Measurements from ENCODE around the gene ZNF609.
"Not testable (repeated sequence)": the region's sequence is repeated elsewhere in the genome, so short reads cannot be mapped to it uniquely, and the experiment has no call there.

Gene ZNF609

DNA sequence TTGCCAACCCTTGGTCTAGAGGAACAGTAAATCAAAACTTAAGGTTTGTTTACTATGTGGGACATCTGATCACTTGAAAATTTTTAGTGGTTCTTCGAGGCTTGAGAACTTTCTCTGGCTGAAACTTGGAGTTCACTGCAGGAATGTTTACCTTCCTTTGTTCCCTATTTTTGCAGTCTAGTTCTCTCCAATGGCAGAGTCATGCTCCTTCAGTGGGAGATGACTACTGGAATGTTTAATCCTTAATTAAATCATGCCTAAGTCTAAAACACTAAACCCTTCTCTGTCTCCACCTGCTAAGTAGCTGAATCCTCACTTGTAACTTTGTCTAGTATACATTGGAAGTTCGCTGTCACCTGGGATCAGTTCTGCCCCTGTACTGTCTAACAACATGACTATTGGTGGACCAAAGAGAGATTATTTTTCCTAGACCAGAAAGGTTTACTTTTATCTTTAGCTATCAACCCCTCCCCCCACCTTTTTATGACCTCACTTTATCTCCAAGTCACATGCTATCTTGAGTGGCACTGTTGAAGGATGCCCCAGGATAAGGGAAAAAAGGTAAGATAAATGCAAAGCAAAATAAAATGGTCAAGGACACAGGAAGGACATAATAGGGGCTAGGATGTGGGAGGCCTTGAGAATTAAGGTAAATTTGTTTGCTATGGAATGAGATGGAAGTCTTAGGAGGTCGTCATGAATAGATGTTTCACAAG lies 1.2 kb upstream of the ZNF609 start:
- no peak for DNase-seq (ENCODE audit: low spot score)

DNA sequence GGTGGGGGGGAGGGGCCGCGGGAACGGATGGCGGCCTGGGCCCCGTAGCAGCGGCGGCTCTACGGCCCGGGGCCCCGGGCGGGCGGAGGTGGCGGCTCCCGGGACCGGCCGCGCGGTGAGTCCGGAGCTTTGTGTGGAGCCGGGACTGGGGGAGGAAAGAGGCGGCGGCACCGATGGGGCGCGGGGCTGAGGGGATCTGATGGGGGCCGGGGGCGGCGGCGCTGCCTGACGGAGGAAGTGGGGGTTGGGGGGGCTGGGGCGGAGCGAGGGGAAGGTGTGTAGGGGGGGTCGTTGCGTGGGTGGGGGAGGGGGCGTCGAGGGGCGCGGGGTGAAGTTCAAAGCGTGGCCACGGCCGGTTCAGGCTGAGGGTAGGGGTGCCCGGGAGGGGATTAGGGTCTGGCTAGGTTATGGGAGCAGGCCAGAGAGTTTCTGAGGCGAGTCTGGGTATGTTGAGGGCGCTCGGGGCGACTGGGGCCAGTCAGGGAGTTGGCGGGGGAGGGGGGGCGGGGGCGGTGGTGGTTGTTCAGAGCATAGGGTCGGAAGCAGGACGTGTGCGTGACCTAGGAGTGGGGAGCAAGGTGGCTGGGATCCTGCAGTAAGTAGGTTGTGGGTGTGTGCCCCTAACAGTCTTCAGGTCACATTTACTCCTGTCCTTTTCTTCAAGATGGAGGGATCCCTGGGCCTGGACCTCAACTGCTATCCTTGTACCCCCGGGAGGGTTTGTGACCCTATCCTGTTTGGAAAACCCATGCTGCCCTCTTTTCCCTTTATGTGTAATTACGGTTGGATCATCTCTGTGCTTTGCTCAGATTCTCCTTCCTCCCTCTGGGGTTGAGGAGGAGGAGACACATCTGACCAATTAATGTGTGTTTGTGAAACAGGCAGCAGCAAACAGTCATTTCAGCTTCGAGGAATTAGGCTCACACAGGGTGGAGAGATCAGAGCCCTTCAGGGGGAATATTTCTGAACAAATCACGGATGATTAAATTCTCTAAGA lies 644 bp downstream of the ZNF609 start:
- DNase-seq (ENCODE audit: low spot score), result peak; percentile 64

DNA sequence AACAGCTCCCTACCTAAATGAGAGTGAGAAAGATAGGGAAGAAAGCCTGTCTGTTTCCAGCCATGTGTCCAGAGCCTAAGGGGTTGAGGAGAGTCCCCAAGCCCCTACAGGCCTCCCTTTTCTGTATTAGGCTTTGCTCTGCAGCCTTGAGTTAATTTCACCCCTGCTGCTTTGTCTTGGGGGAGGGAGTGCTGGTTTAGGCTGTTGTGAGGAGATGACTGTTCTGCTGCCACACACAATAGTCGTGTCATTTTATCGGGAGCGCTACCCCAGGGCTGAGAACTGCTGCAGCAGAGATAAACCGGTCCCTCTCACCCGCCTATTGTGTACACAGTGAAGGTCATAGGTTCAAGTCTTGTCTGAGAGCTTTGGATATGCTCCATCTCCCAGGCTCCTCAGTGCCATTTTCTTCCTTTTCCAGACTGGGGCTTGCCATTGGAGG lies 1.4 kb downstream of the ZNF609 start:
- peak; percentile 36 for DNase-seq (ENCODE audit: low spot score)

DNA sequence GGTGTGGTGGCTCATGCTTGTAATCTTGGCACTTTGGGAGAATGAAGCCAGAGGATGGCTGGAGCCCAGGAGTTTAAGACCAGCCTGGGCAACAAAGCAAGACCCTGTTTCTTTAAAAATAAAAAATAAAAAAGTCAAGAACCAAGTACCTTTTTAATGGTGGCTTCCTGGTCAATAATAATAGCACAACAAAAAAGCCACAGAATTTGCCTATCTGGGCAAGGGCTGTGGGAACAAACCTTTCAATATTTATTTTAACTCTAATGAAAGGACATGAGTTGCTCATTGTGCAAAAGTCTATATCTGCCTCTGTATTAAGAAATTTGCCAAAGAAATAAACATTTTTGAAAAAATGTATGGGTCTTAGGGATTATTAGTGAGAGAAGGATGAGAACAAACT lies 2.1 kb downstream of the ZNF609 start:
- DNase-seq (ENCODE audit: low spot score), result no peak

DNA sequence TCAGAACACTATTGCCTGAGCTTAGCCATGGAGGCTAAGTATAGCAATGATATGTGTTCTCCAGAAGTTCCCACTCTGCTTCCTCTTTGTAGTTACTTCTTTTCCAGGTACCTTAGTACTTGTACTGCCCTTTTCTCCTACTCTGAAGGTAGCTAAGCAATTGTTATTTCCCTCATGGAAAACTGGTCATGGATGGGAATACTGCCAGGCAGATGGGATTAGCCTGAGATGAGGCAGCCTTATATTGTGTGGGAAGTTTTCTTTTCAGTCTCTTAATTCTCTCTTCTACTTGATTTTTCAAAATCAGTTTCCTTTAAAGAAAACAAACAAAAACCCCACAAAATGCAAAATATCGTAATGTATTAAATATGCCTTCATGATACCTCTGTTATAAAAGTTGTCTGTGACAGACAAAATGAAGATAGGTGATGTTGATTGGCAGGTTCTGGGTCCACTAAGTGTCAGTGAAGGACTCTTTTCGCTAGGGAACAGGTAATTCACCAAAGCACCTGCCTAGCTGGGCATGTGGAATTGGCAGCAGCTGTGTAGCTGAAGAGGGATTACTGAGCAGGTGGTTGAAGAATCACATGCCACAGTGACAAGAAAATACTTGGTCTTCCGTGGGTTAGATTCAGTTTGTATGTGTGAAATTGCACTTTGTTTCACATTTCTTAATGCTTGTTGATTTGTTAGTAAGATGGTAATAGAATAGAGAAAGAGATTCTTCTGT lies 4.1 kb downstream of the ZNF609 start:
- DNase-seq (ENCODE audit: low spot score), result no peak

DNA sequence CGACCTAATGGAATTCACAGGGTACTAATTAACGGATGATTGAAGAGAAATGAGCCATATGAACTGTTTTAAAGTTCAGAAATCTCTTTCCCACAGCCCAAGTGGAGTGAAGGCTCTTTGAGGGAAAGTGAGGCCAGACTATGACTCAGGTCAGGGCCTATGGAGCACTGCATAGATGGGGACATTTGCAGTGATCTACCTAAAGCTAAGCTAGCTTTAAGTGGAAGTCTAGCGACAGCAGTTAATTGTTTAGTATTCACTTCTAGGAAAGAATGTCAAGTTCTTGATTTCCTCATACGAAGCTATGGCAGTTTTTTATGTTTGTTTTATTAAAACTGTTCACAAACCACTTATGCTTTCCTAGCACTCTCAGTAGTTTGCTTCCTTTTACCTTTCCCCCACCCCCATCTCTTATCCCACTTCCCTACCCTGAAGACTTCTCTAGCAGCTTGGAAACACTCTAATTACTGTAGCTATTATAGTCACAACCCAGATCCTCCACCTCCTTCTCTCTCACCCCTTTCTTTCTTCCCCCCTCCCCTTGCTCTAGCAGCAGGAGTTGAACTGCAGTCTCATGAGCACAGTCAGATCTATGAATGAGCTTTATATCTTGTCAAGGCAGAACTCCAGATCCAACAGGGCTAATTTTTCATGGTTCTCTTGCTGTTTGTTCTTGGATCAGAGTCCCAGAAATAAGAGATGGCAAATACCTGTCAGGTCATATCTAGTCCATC lies 6.2 kb downstream of the ZNF609 start:
- no peak for DNase-seq (ENCODE audit: low spot score)

DNA sequence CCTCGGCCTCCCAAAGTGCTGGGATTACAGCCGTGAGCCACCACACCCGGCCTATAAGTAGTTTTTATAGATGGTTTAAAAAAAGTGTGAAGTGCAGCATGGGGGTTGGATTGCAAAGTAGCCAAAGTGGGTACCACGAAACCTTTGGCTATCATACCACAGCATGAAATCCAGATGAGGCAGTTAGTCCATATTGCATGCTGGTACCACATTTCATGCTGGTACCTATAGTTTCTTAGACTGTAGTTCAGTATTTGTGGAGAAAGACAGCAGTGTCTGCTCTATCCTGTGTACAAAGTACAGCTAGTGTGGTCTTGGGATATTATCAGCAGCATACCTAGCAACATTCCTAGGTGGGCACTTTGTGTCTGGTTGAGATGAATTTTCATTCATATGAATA lies 11.8 kb downstream of the ZNF609 start:
- no peak for DNase-seq (ENCODE audit: low spot score)

DNA sequence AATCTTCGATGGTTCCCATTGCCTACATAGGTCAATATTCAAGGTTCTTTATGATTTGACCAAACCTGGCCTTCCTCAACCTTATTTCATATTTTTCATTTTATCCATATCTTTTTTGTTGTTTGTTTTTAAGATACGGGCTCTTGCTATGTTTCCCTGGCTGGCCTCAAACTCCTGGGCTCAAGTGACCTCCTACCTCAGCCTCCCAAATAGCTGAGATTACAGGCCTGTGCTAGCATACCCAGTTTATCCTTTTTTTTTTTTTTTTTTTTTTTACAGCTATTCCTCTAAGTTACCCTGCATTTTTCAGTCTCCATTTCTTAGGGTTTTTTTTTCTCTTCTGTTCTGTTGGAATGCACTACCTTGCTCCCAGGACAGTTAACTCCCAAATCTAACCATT lies 14.5 kb downstream of the ZNF609 start:
- no peak for DNase-seq (ENCODE audit: low spot score)

DNA sequence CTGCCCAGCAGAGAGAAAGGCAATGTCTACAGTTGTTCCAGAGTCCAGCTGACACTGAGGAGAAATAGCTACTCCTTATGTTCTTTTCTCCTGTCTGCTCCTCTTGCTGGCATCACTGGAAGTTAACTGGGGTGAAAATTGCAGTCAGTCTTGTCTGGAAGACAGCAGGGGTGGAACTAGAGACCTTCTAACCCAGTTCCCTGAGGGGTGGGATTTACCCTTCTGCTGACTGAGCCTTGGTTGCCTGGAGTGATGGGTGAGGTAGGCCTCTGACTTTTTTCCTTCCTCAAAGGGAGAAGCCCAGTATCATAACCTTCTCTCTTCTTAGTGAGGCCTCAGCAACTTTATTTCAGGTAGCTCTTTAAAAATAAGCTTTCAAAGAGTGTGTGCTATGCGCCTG lies 16.2 kb downstream of the ZNF609 start:
- no peak for DNase-seq (ENCODE audit: low spot score)

DNA sequence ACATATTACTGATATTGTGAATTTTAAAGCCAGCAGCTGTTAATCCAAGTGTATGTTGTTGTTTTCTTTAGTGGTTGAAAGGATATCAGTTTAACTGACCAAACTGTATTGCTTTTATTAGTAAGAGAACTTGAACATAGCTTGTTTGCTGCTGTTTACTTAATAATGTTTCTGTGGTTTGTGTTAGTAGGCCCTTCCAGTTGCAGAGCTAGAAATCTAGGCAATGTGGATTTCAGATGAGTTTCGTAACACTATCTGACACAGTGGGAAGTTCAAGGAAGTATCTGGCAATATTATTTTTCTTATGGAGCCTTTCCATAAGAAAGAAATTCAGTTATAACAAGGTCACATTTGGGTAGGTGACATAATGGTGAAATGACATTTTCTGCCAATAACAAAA lies 18.5 kb downstream of the ZNF609 start:
- no peak for DNase-seq (ENCODE audit: low spot score)

DNA sequence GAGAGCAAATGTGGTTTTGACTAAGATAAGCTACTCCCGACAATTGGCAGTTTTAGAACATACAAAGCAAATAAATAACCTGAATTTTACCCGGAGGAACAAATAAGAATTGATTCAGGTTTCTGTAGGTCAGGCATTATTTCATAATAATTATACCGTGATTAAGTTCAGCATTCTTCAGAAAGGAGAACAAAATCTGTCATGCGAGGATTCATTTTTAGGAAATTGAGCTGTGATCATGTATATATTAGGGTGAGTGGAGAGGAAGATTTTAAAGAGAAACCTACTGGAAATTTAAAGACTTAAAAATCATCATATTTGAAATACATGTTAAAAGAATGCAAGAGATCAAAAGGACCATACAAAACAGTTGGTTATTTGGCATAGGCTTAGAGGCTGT lies 20.5 kb downstream of the ZNF609 start:
- no peak for DNase-seq (ENCODE audit: low spot score)

DNA sequence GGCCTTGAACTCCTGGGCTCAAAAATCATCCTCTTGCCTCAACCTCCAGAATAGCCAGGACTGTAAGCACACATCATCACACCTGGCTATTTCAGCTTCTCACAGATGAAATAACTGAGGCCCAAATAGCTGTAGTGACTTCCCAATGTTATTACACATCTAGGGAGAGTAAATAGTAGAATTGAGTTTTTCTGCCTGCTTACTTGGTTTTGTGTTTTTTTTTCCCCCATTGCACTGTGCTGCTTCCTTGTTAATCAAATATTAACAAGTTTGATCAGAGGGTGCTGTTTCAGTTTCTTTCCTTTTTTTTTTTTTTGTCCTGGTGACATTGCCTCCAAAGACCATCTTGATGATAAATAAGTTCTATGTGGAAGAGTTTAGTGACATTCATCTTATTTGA lies 23.4 kb downstream of the ZNF609 start:
- DNase-seq (ENCODE audit: low spot score), result no peak

DNA sequence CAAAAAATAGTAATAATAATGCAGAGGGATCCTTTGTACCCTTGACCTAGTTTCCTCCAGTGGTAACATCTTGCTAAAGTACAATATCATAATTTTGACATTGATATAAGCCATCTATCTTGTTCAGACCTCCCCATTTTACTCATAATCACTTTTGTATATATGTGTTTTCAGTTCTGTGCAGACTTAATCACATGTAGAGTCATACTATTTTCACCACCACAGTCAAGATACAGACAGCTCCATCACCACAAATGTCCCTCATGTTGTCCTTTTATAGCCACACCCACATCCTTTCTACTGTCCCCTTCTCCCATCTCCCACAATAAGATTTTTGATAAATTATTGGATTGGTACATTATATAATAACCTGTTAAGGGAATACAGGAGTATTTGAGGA lies 25.4 kb downstream of the ZNF609 start:
- DNase-seq (ENCODE audit: low spot score), result no peak

DNA sequence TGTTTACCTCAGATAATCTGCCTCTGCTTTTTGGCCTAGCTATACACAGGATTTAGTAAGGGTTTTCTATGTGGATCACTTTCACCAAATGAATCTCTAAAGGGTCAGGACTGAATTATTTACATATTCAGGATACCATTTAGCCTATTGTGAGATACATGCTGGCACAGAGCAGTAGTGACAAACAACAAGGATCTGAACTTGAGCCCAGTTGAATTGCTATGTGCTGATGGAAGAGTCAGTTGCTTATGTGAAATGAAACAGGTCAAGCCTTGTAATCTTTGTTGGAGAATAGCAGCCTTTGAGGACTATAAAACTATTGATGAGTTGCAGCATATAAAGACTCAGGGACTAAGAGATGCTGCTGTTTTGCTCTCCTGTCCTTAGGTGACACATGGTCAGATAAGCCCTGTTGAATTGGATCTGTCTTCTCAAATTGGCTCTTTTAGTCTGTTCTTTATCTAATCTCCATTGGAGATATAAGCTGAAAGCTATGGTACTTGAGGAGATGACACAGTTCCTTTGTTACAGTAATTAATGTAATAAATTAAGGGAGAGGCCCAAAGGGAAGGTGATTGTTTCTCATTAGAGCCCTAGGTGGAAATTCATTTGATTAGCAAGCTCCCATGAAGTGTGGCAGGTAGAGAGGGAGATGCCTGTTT lies 30.4 kb downstream of the ZNF609 start:
- DNase-seq (ENCODE audit: low spot score), result no peak

DNA sequence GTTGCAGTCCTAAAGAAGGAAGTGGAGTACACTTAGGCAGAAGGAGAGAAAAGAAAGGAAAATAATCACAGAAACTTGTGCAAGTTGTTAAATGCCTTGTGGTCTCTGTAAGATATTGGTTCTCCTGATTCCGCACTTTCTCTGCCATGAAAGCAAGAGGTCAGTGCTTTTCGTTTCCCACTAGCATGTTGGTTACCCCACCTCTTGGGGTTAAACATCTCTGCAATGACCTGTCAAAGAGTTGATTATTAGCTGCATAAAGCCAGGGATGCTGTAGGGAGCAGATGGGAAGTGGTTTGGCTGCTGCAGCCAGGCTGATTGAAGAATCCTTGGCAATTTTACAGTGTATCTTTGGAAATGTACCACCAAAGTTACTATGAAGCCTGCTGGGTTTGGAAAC lies 33.3 kb downstream of the ZNF609 start:
- no peak for DNase-seq (ENCODE audit: low spot score)

DNA sequence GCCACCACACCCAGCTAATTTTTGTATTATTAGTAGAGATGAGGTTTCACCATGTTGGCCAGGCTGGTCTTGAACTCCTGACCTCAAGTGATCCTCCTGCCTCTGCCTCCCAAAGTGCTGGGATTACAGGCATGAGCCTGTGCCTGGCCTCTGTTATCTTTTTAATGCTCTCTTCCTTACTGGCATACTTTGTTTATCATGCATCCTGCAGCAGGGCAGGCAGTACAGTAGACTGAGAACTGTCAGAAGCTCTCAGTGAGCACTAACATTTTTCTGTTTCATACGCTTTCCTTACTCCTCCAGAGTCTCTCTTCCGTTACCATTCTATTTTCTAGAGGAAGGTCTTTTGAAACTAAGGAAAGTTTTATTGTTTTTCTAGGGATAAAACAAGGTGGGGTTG lies 35.6 kb downstream of the ZNF609 start:
- not testable (repeated sequence) for DNase-seq (ENCODE audit: low spot score)

DNA sequence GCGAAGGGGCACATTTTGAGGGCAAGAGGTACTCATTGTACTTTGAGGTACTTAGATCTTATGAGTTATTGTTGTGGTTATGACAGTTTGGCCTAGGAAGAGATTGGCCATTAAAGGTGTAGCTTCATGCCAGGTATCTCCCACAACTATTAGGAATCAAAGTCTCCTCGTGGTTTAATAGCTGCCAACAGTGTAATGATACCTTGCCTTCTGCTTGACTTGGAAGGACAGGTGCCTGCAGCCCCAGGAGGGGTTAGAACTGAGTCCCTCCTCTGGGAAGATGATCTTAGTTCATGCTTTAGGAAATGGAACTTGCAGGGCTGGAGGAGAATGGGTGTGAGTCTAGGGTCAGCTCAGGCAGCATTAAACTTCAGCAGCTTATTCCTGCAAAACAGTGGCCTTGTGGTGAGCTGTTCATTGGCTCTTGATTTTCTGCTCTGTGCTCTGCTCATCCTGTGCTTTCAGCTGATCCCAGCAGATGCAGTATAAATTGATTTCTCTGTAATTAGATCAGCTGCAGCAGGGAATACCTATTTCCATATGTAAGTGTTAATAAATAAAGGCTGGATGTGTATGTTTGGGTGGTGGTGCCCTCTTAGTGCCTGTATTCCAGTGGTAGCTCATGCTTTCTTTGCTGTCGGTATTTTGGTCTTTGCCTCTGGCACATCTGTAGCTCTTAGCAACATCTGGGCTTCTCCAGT lies 40.5 kb downstream of the ZNF609 start:
- no peak for DNase-seq (ENCODE audit: low spot score)

DNA sequence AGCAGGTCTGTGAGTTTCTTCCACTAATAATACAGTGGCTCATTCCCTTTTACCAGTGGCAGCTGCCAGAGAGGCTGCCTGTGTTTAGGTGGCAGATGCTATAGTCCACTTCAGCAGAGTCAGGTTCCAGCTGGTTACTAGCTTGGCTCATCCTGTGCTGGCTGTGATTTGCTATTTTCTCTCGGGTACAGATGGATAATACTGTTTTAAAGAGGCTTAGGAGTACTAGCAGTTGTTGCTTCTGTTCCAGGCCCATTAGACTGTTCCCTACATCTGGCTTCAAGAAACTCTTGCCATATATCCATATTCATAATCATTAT lies 41.0 kb downstream of the ZNF609 start:
- DNase-seq (ENCODE audit: low spot score), result no peak

DNA sequence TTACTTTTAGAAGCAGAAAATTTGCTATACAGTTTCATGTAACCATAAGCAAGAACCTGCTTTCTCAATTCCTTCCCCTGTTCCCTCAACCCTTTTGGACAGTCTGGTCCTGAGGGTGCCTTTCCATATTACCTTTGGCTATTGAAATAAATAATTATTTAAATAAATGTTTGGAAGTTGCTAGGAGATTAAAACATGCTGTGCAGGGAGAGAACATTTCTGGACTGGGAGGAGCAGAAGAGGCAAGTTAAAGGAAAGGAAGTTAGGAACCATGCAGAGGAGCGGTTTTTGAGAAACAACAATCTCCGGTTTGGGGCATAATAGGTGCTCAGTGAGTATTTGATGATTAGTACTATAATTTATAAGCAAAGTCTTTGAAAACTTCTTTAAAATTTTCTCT lies 41.8 kb downstream of the ZNF609 start:
- no peak for DNase-seq (ENCODE audit: low spot score)

DNA sequence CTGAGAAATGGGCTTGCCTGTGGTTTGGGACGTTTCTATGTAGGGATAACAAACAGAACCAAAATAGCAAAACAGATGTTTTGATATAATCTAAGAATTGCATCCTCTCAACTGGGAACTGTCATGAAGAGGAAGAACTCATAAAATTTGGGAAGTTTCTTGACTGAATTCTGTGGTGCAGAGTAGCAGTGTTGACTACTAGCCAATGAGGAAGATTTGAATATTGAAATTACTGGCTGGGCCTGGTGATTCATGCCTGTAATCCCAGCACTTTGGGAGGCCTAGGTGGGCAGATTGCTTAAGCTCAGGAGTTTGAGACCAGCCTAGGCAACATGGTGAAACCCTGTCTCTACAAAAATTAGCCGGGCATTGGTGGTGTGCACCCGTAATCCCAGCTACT lies 42.2 kb downstream of the ZNF609 start:
- DNase-seq (ENCODE audit: low spot score), result no peak

DNA sequence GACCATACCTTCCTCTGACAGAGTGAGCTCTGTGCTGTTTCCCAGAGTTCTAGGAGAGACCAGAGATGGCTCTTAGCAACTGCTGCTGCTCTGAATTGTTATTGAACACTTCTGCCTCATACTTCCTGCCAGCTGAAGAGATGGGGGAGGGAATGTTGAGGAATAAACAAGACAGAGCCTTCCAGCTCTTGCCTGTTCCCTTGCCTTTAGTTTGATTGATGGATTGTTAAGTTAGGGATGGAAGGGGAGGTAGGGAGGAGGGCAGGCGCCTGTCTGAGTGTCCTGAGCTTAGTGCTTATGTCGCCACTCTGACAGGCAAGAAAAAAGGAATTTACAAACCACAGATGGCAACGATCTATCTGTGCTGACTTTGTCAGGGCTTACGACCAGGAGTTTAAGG lies 42.8 kb downstream of the ZNF609 start:
- DNase-seq (ENCODE audit: low spot score), result no peak

Measured in HuH-7.5 (cell line).